HepG2 (cell line): ENCODE data around the gene FOXP3. TPM values are rescaled to one million over a fixed set of nuclear protein-coding genes. Genes with fewer than 3 reads are reported as not detected.

Source experiments
- TFDP1 ChIP-seq: IDR thresholded peaks from 2 replicates; pipeline ENCODE4 v1.6.1; 2016; ENCODE audit warnings: missing compliant biosample characterization, missing genetic modification reagents, borderline replicate concordance
- ZFX ChIP-seq: sonication (generic); formaldehyde crosslinking; IDR thresholded peaks from 2 replicates; pipeline ENCODE4 v1.4.0; 2020; ENCODE audit warnings: mild to moderate bottlenecking, low read depth, missing genetic modification reagents, moderate library complexity
- ZNF263 ChIP-seq: sonication (generic); formaldehyde crosslinking; IDR thresholded peaks from 2 replicates; pipeline ENCODE4 v1.4.0; 2020; ENCODE audit warnings: missing genetic modification reagents
- ZNF460 ChIP-seq: sonication (generic); formaldehyde crosslinking; IDR thresholded peaks from 2 replicates; pipeline ENCODE4 v1.5.1; 2020; ENCODE audit warnings: missing genetic modification reagents, mild to moderate bottlenecking, borderline replicate concordance
- ZNF496 ChIP-seq: sonication (generic); formaldehyde crosslinking; IDR thresholded peaks from 2 replicates; pipeline ENCODE4 v1.8.1; 2023; ENCODE audit warnings: mild to moderate bottlenecking, moderate library complexity, missing genetic modification reagents; ENCODE audit not compliant: insufficient replicate concordance
- ZNF775 ChIP-seq: sonication (generic); formaldehyde crosslinking; IDR thresholded peaks from 2 replicates; pipeline ENCODE4 v1.4.0; 2020; ENCODE audit warnings: missing genetic modification reagents, mild to moderate bottlenecking, moderate library complexity, borderline replicate concordance
- ZSCAN30 ChIP-seq: sonication (generic); formaldehyde crosslinking; IDR thresholded peaks from 2 replicates; pipeline ENCODE4 v1.5.0; 2020; ENCODE audit warnings: mild to moderate bottlenecking, missing genetic modification reagents
- polyA plus RNA-seq, 8 experiments: library from polyadenylated mRNA; depleted of rRNA in 3 of 8; stranded (reverse) in 7 of 8; unstranded in 1 of 8; fragments of >200 nt; fragmentation: Illumina TruSeq in 4 of 8; extraction: Trizol in 4 of 8; gene quantifications; 2 replicates each; pipeline versions ENCODE4 v1.2.1 to v1.2.3, GENCODE V29; 2011 to 2016; ENCODE audit warnings: low read depth in 4 of 8, missing spikeins in 1 of 8, mixed read lengths in 1 of 8; ENCODE audit not compliant: insufficient read depth in 1 of 8
- total RNA-seq, 5 experiments: library from RNA; depleted of rRNA; stranded (reverse); fragments of >200 nt; fragmentation: Illumina TruSeq; extraction: Trizol; gene quantifications; 2 replicates each; pipeline ENCODE4 v1.2.3, GENCODE V29; 2016; ENCODE audit warnings: low read depth in 1 of 5
- TF ChIP-seq, protein P1 (sequence below): sonication (generic); formaldehyde crosslinking; IDR thresholded peaks from 2 replicates; pipeline ENCODE4 v1.5.0; 2020; ENCODE audit warnings: mild to moderate bottlenecking, missing genetic modification reagents, moderate library complexity
- TF ChIP-seq, protein P2 (sequence below): sonication (generic); formaldehyde crosslinking; IDR thresholded peaks from 2 replicates; pipeline ENCODE4 v1.8.0; 2022; ENCODE audit warnings: mild to moderate bottlenecking, missing genetic modification reagents; ENCODE audit not compliant: insufficient replicate concordance

The FOXP3 gene
- total and polyA plus RNA-seq, 2 of the 13 experiments (the other 11 are each of a cell fraction or from before 2014, with no cell fraction given) = 0.04 TPM; not detected in 1

GRCh38 chrX:49230500-49231232 is 33.8 kb downstream of the FOXP3 start (continued):
- TF ChIP-seq ZNF496 (CRISPR knock-in tag) (no peak), ZNF460 (CRISPR knock-in tag) (no peak), ZNF775 (no peak), TFDP1 (CRISPR knock-in tag) (no peak), ZFX (CRISPR knock-in tag) (peak; percentile 60), ZNF263 (CRISPR knock-in tag) (peak; percentile 44; the same call in 1 of the 2 replicates), ZSCAN30 (CRISPR knock-in tag) (no peak)
- TF ChIP-seq, protein P1, sequence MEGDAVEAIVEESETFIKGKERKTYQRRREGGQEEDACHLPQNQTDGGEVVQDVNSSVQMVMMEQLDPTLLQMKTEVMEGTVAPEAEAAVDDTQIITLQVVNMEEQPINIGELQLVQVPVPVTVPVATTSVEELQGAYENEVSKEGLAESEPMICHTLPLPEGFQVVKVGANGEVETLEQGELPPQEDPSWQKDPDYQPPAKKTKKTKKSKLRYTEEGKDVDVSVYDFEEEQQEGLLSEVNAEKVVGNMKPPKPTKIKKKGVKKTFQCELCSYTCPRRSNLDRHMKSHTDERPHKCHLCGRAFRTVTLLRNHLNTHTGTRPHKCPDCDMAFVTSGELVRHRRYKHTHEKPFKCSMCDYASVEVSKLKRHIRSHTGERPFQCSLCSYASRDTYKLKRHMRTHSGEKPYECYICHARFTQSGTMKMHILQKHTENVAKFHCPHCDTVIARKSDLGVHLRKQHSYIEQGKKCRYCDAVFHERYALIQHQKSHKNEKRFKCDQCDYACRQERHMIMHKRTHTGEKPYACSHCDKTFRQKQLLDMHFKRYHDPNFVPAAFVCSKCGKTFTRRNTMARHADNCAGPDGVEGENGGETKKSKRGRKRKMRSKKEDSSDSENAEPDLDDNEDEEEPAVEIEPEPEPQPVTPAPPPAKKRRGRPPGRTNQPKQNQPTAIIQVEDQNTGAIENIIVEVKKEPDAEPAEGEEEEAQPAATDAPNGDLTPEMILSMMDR (CRISPR knock-in tag) = peak; percentile 39
- TF ChIP-seq, protein P2, sequence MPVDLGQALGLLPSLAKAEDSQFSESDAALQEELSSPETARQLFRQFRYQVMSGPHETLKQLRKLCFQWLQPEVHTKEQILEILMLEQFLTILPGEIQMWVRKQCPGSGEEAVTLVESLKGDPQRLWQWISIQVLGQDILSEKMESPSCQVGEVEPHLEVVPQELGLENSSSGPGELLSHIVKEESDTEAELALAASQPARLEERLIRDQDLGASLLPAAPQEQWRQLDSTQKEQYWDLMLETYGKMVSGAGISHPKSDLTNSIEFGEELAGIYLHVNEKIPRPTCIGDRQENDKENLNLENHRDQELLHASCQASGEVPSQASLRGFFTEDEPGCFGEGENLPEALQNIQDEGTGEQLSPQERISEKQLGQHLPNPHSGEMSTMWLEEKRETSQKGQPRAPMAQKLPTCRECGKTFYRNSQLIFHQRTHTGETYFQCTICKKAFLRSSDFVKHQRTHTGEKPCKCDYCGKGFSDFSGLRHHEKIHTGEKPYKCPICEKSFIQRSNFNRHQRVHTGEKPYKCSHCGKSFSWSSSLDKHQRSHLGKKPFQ (CRISPR knock-in tag) = no peak
